NAMALWA (cell line): Measurements from ENCODE around the gene MX1.

Source experiments
- DNase-seq: peaks from one replicate; pipeline ENCODE4 v3.0.0-alpha.2; 2015; ENCODE audit warnings: low spot score

Gene MX1

DNA sequence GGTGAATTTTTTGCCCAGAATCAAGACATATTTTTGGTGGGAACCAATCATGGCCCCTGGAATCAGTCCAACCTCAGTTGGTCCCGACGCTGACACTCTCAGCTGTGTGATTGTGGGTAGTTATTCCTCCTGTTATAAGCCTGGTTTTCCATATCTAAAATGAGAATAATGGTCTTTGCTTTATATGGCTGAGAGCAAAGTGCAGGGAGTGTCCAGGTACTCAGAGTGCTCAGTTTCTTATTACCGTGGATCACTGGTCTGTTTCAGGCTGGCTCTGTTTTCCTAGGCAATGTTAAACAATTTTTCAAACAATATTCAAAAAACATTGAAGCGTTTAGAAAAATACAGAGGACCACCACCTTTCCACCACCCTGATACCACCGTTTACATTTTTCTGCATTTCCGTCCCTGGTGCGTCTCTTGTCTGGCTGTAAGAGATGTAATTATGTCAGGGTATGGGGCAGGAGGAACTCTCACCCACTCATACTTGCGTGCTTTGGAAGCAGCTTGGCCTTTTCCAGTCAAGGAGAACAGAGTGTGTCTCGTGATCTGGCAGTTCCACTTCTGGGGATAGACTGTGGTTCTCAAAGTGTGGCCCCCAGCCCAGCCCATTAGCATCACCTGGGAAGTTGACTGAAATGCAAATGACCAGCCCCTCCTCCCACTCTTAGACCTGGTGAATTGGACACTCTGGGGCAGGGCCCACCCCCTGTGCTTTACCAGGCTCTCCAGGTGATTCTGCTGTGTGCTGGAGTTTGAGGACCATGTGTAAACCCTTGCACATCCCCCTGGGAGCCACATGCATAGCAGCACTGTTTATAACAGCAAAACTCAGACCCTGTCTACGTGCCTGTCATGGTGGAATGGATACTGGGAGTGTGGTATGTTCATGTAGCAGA lies 6.8 kb downstream of the MX1 start:
- DNase-seq, result no peak

DNA sequence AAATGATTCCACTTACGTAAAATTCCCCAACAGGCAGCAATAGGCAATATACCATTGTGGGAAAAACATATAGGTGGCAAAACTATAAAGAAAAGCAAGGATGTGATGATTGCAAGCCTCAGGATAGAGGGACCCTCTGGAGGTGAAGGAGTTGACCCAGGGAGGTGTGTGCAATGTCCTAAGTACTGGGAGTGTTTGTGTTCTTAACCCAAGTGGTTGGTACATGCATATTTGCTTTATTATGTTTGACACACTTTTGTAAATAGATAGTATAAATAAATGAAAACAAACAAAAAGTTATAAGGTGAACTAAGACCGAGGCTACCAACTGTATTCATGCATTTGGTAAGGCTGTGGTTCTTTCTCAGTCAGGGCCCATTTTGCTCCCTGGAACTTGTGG lies 7.5 kb downstream of the MX1 start:
- DNase-seq, result no peak

DNA sequence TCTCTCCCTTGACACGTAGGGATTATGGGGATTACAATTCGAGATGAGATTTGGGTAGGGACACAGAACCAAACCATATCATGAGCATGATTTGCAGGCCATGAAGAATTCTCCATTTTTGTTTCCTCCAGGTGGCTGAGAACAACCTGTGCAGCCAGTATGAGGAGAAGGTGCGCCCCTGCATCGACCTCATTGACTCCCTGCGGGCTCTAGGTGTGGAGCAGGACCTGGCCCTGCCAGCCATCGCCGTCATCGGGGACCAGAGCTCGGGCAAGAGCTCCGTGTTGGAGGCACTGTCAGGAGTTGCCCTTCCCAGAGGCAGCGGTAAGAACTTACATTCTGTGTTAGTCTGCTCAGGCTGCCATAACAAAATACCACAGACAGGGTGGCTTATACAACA lies 9.7 kb downstream of the MX1 start:
- no peak for DNase-seq

DNA sequence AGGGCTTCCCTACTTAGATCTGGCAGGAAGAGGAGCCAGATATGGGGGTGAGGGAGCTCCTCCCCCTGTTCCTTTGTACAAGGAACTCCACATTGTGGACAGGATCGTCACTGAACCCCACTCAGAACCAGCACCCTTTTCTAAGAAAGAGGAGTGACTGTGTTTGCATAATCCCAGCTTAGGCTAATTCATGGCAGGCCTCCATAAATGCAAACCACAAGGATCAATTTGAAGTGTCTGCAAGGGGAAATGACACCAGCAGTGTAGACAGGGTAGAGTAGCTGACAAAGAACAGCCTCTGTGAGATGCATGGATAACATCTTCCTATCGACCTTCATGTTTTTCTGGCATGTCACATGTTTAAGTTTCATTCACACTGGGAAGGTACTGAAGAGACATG lies 11.7 kb downstream of the MX1 start:
- DNase-seq, result no peak

DNA sequence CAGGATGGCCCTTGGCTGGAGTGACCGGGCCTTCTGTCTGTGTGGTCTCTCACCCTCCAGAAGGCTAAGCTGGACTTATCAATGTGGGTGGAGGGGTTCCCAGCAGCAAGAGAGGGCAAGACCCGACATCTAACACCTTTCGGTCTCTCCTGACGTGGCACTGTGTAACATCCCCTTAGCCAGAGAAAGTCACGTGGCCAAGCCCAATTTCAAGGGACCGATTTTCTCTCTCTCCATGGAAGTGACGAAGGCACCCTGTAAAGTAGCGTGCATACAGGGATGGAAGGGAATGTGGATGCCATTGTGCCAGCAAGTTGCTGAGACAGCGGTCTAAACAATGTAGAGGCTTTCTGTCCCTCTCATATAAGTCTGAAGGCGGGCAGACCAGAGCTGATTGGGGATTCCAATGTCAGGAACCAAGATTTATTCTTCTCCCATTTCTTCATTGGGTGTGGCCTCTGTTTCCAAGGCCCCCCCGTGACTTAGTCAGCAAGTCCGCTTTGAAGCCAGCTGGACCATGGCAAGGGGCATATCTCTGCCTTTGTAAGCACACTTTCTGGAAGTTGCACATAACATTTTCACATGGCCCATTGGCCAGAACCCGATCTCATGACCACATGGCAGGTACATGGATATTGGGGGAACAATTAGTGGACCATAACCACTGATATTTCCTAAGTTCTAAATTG lies 12.5 kb downstream of the MX1 start:
- DNase-seq, result no peak

DNA sequence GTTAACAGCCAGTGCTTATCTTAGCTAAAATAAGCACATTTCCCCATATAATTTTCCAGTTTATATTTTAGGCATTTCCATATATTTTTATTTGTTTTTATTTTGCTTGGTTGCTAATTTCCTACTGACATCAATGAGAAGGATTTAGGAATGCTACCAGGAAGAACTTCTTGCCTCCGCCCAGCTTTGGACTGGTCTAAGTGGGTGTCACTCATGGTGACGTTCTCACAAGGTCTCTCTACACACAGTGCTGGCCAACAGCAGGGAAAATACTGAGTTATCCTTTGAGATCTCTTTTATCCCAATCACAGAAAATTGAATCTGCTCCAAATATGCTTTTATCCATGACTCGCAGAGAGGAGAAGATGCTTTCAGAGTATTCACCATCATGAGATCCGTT lies 13.2 kb downstream of the MX1 start:
- no peak for DNase-seq

DNA sequence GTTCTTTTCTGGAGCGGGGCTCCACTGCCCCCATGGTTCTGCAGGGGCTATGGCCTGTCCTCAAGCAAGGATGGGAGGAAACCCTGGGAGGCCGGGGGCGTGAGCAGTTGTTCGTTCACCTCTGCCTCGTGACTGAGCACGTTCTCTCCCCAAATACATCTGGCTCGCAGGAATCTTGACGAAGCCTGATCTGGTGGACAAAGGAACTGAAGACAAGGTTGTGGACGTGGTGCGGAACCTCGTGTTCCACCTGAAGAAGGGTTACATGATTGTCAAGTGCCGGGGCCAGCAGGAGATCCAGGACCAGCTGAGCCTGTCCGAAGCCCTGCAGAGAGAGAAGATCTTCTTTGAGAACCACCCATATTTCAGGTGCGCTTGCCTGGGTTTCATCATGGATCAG lies 15.5 kb downstream of the MX1 start:
- no peak for DNase-seq

DNA sequence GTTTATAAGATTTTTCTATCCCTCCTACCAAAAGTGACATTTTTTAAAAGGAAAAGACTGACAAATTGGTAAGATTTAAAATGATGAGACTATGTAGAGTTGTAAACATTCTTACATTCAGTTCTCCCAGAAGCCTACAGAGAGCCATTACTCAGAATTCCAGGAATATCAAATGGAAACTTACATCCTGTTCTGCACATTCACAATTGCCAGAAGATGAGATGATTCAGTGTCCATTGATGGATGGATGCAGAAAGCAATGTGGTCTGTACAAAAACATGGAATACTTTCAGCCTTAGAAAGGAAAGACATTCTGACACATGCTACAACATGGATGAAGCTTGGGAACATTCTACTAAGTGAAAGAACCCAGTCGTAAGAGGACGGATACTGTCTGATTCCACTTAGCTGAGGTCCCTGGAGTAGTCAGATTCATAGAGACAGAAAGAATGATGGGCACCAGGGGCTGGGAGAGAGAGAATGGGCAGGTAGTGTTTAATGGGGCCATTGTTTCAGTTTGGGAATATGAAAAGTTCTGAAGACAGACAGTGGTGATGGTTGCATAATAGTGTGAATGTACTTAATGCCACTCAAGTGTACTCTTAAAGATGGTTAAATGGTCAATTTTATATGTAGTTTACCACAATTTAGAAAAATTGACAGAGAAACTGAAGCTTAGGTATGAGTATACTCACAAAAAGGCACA lies 16.6 kb downstream of the MX1 start:
- no peak for DNase-seq

DNA sequence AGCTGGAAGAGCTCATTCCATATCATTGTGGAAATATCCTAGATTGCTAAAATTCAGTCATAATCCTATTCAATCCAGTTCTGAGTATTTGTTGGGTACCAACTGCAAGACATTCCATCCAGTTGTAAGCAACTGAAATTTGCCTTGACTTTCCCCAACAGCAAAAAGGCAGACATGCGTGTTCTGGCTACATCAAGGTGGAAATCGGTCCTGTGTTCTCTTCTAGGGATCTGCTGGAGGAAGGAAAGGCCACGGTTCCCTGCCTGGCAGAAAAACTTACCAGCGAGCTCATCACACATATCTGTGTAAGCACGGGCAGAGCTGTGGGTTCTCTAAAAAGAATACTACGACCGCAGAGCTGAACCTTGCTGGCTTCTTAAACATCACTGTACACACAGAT lies 17.5 kb downstream of the MX1 start:
- DNase-seq, result no peak

DNA sequence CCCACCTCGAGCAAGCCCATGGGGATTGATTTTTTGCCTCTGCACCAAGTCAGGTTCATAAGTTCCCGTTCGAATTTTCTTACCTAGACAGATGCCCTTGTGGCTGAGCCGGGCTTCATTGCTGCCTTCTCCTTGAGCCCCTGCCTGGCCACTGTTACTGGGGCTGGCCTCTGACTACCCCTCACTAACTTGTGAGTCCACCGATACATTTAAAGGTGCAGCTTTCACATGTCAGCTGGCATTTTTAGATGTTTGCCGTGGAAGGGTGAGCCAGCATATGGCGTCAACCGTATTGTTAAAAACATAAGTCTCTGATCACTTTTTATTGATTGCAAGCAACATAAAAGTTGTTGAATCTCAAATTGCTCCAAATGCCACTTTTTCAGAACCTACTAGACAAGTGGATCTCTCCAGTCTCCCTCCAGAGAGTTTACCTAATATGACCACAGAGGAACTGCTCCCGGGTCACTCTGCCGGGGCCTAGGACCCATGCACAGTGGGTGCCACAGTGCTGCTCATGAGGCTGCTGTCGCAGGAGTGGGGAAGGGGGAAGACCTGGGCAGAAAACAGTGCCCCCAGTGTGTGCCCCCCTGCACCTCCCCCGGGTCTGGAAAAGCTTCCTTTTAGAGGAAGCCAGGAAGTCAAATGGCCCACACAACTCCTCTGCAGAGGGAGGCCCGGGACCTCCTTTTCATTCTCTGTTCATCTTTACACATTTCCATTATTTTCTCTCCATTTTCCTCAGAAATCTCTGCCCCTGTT lies 18.8 kb downstream of the MX1 start:
- DNase-seq, result no peak

DNA sequence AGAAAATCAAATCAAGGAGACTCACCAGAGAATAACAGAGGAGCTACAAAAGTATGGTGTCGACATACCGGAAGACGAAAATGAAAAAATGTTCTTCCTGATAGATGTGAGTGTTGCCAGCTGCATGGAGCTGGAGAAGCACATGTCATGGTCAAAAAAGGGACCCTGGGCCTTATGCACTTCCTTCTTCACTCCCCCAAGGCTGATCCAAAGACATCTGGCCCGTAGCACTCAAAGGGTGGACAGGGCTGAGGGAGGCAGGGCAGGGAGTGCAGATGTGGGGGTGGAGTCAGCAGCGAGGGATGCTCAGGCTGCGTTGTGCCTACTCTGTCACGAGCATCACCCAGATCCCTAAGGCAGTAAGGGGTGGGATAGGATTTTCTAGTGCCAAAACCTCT lies 19.4 kb downstream of the MX1 start:
- DNase-seq, result no peak

DNA sequence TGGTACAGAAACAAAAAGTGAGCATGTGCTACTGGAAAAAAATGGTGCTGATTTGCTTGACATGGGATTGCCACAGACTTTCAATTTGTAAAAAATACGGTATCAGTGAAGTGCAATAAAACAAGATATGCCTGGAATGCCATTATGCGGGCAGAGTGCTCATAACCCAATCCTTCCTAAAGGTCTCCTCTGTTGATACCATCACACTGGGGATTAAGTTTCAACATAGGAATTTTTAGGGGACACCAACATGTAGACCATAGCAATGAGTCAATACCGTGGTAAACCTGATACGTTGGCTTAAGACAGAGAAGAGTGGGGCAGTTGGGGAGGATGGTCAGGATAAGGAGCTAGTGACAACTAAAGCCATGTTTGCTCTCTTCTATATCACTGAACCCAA lies 20.5 kb downstream of the MX1 start:
- no peak for DNase-seq

DNA sequence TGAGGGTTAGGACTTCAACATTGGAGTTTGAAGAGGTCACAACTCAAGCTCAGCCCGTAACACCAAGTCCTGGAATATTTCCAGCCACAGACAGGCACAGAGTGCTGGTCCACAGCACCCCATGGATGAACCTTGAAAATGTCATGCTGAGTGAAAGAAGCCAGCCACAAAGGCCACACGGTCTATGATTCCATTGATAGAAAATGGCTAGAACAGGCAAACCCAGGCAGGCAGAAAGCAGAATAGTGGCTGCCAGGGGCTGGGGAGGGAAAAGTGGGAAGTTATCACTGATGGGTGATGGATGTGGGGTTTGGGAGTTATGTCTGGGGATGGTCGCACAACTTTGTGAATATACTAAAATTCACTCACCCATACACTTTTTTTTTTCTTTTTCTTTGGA lies 21.3 kb downstream of the MX1 start:
- DNase-seq, result no peak

DNA sequence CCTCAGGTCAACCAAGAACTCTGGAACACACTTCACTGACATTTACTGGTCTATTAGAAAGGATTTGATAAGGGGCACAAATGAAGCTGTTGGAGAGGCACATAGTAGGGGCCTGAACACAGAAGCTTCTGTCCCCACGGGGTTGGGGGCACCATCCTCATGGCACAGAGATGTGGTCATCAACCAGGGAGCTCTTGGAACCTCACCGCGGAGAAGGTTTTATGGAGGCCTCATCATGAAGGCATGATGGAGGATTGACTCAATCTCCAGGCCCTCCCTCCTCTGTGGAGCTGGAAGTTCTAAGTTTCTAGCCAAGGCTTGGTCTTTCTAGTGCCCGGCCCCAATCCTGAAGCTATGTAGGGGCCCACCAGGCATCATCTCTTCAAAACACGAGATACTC lies 23.6 kb downstream of the MX1 start:
- no peak for DNase-seq

DNA sequence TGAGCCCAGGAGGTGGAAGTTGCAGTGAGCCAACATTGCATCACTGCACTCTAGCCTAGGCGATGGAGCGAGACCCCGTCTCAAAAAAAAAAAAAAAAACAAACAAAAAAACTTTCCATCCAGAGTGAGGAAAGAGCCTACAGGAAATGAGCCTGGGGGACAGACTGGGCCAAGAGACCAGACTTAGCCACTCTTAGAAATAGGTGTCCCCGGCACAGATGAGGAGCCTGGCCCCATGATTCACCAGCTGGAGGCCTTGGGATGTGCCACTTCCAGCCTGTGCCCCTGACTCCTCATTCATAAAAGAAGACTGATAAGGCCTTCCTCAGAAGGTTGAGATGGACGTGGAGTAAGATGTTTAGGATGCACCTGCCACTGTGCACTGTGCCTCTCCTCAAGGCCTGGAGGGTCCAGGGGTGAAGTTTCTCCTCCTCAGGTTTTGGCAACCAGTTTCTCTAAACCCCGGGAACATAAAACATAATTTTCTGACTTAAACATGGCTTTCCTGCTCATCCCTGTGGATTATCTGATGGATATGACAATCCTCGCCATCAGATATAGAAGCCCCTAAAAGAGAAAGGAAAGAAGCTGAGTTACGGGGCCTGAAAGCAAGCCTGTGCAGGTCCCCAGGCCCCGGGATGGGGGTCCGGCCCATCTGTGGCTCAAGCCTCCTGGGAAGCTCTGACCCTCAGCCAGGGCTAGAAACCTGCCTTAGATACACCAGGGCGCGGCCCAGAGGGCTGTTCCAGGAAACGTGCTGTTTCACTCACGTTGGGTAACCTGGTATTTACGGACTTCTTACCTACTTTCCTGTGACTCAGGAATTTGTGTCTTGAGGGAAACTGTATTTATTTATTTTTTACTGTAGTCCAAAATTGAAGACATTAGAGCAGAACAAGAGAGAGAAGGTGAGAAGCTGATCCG lies 26.0 kb downstream of the MX1 start:
- DNase-seq, result no peak

DNA sequence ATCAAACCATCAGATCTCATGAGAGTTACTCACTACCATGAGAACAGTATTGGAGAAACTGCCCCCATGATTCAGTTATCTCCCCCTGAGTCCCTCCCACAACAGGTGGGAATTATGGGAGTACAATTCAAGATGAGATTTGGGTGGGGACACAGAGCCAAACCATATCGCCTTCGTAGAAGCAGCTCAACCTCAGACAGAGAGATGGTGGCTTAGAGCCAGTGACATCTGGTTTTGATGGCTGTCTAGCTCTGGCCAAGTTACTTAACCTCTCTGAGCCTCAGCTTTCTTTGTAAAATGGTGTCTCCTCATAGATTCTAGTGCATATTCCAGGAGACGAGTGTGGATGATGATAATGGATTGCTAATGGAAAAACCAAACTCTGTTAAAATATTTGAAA lies 27.2 kb downstream of the MX1 start:
- DNase-seq, result no peak

DNA sequence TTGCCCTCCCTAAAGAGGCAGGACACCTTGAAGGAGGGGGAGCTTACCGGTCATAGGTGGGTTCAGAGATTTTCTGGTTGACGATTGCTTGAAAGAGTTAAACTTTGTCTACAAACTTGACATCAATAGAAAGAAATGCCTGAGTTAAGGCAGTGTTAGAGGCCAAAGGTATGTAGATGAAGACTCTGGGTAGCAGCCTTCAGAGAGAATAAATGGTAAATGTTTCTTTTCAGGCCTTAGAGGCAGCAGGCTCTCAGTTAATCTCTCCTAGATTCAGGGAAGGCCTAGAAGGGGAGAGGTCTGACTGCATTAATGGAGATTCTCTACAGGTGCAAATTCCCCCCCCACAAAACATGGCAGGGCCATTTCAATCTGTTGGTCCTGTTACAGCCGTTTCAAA lies 27.7 kb downstream of the MX1 start:
- DNase-seq, result no peak

DNA sequence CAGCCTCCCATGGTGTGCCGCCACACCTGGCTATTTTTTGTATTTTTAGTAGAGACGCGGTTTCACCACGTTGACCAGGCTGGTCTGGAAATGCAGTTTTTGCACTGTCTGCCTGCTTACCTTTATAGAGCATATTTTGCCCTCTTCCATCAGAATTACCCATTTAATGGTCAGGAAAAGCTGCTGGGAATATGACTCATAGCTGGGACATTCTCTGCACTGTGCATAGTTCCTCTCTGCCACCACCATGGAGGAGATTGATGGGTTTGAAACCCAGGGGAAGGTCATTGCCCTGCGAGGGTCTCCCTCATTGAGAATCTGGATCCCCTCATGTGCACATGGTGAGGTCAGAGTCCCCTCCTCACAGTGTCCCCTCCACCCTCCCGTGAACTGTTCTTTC lies 32.1 kb downstream of the MX1 start:
- DNase-seq, result no peak

DNA sequence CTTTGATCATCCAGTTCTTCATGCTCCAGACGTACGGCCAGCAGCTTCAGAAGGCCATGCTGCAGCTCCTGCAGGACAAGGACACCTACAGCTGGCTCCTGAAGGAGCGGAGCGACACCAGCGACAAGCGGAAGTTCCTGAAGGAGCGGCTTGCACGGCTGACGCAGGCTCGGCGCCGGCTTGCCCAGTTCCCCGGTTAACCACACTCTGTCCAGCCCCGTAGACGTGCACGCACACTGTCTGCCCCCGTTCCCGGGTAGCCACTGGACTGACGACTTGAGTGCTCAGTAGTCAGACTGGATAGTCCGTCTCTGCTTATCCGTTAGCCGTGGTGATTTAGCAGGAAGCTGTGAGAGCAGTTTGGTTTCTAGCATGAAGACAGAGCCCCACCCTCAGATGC lies 32.5 kb downstream of the MX1 start:
- DNase-seq, result no peak

DNA sequence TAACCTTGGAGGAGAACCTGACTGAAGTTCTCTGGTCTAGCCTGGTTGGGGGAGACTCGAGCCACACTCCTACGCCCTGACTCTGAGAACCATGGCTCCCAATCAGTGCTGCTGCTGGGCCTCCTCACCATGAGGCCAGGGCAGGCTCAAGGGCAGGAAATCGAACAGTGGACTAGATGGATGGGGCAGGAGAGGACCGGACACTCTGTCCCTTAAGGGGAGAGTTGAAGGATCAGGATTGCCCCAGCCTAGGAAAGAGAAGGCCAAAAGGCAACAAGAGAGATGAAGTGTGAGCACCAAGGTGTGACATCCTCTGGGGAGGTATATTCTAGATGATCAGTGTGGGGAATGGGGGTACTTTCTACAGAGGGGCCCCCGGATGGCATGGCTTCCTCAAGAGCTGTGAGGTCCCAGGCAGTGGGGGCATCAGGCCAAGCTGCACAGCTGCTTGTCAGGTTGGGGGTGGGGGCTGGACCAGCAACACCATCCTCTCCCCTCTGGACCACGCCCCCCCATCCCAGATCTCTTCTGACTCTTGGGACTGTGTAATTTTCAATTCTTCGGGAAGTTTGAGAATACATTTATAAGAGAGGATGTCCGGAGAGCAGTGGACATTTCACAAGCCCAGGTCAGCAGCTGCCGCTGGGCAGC lies 34.0 kb downstream of the MX1 start:
- DNase-seq, result no peak
